Coronary artery (tissue), 2 donors: ENCODE data around the gene SLC6A6.

ENCODE experiments used
- DNase-seq: peaks from one replicate; pipeline ENCODE4 v3.0.0-alpha.2; 2017; ENCODE audit warnings: low spot score
- H3K27ac ChIP-seq, 2 donors: fragments of 200-600 bp; sonication (generic); one replicate each; pipeline ENCODE4 v1.5.1; 2016 to 2019
- H3K4me3 ChIP-seq: fragments of 200-600 bp; sonication (generic); 2 replicates; pipeline ENCODE4 v1.5.1; 2016; ENCODE audit warnings: mild to moderate bottlenecking, moderate library complexity
- CTCF ChIP-seq: fragments of 200-600 bp; sonication (generic); IDR thresholded peaks from one replicate; pipeline ENCODE4 v1.5.1; 2019; ENCODE audit warnings: antibody characterized with exemption

The SLC6A6 gene

GRCh38 chr3:14479591-14479990 lies 77.2 kb downstream of the SLC6A6 start:
- no peak for DNase-seq
- TF ChIP-seq CTCF: no peak
- Histone ChIP-seq H3K27ac (no peak overlapping the region), H3K4me3 (no peak overlapping the region)

GRCh38 chr3:14480207-14481017 lies 78.0 kb downstream of the SLC6A6 start:
- no peak for DNase-seq
- H3K4me3 ChIP-seq: no peak overlapping the region
- no peak for TF ChIP-seq CTCF
- H3K27ac ChIP-seq: no peak overlapping the region

- DNase-seq: no peak
- H3K4me3 ChIP-seq: no peak overlapping the region
- TF ChIP-seq CTCF: no peak
- no peak overlapping the region for H3K27ac ChIP-seq
These were observed 78.7 kb downstream of the SLC6A6 start for GRCh38 chr3:14481018-14481645.

- Histone ChIP-seq H3K27ac (no peak overlapping the region), H3K4me3 (no peak overlapping the region)
- no peak for TF ChIP-seq CTCF
- DNase-seq: no peak
These were observed 79.2 kb downstream of the SLC6A6 start for GRCh38 chr3:14481646-14482036.

- DNase-seq: no peak
- no peak overlapping the region for H3K27ac ChIP-seq
- H3K4me3 ChIP-seq: no peak overlapping the region
- TF ChIP-seq CTCF: no peak
These were observed 79.9 kb downstream of the SLC6A6 start for GRCh38 chr3:14482271-14482721.

GRCh38 chr3:14483286-14483685 lies 80.9 kb downstream of the SLC6A6 start:
- Histone ChIP-seq H3K27ac (no peak overlapping the region), H3K4me3 (no peak overlapping the region)
- DNase-seq: no peak
- no peak for TF ChIP-seq CTCF

GRCh38 chr3:14484741-14485140 lies 82.3 kb downstream of the SLC6A6 start:
- no peak overlapping the region for H3K4me3 ChIP-seq
- DNase-seq: no peak
- no peak for TF ChIP-seq CTCF
- no peak overlapping the region for H3K27ac ChIP-seq
